ENCODE data around the gene RFT1.

DNA sequence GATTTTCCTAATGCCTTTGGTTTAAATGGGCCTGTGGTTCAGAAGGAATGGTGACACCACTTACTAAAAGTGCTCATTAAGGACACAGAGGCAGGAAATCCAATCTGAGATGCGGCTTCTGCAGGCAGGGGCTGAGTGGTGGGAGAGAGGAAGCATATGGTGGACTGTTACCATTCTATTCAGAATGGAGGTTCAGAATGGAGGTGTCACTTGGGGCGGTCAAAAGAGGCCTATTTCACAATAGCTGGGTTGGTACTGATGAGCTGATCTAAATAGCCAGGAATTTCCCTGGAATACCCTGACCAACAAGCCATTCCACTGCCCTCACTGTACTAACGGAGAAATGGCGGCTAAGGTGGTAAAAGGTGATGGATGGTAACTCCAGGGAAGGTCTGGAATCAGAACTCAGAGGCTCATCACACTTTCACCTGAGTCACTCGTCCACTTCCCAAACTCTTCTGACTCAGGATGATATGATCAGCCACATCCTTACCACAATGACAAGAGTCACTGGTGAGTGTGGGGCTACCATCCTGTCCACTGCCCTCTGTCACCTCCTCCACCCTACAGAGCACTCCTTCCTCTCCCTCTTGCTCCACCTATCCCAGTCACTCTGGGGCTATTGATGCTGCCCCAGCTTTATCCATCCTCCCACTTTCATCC is 15.7 kb downstream of the RFT1 start:
- TF ChIP-seq, protein P1, sequence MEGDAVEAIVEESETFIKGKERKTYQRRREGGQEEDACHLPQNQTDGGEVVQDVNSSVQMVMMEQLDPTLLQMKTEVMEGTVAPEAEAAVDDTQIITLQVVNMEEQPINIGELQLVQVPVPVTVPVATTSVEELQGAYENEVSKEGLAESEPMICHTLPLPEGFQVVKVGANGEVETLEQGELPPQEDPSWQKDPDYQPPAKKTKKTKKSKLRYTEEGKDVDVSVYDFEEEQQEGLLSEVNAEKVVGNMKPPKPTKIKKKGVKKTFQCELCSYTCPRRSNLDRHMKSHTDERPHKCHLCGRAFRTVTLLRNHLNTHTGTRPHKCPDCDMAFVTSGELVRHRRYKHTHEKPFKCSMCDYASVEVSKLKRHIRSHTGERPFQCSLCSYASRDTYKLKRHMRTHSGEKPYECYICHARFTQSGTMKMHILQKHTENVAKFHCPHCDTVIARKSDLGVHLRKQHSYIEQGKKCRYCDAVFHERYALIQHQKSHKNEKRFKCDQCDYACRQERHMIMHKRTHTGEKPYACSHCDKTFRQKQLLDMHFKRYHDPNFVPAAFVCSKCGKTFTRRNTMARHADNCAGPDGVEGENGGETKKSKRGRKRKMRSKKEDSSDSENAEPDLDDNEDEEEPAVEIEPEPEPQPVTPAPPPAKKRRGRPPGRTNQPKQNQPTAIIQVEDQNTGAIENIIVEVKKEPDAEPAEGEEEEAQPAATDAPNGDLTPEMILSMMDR (IDR thresholded peaks at IDR 0.05; ENCODE audit: insufficient read depth, low read depth, low read length), result no peak
- TF ChIP-seq EZH2 (IDR thresholded peaks at IDR 0.05; ENCODE audit: insufficient read depth, low read length), result no peak
